AG08396 (cell line): Measurements from ENCODE around the gene TMEM158.

ENCODE experiments used
- DNase-seq: peaks from one replicate; pipeline ENCODE4 v3.0.0; 2012; ENCODE audit warnings: low spot score, mixed read lengths

The TMEM158 gene

GRCh38 chr3:45199837-45200648, 26.0 kb downstream of the TMEM158 start:
- DNase-seq = peak; percentile 72

- DNase-seq = no peak
Observed at GRCh38 chr3:45198264-45199260, 27.5 kb downstream of the TMEM158 start.

GRCh38 chr3:45194791-45195190, 31.3 kb downstream of the TMEM158 start:
- DNase-seq = no peak

GRCh38 chr3:45191924-45192417, 34.1 kb downstream of the TMEM158 start:
- DNase-seq = no peak

GRCh38 chr3:45191424-45191823, 34.7 kb downstream of the TMEM158 start:
- no peak for DNase-seq

- DNase-seq = no peak
Observed at GRCh38 chr3:45188719-45189659, 37.1 kb downstream of the TMEM158 start.

- no peak for DNase-seq
Observed at GRCh38 chr3:45187694-45188141, 38.4 kb downstream of the TMEM158 start.

GRCh38 chr3:45186871-45187270, 39.2 kb downstream of the TMEM158 start:
- DNase-seq = no peak

GRCh38 chr3:45185461-45185860, 40.6 kb downstream of the TMEM158 start:
- DNase-seq = no peak

- no peak for DNase-seq
Observed at GRCh38 chr3:45185052-45185451, 41.0 kb downstream of the TMEM158 start.

GRCh38 chr3:45183872-45184262, 42.2 kb downstream of the TMEM158 start:
- no peak for DNase-seq

GRCh38 chr3:45182915-45183871, 42.9 kb downstream of the TMEM158 start:
- peak; percentile 25 for DNase-seq

GRCh38 chr3:45181496-45181895, 44.6 kb downstream of the TMEM158 start:
- DNase-seq = no peak

GRCh38 chr3:45180899-45181298, 45.2 kb downstream of the TMEM158 start:
- DNase-seq = no peak

GRCh38 chr3:45180051-45180450, 46.0 kb downstream of the TMEM158 start:
- peak; percentile 64 for DNase-seq

- DNase-seq = no peak
Observed at GRCh38 chr3:45179163-45179562, 46.9 kb downstream of the TMEM158 start.

GRCh38 chr3:45178183-45179023, 47.7 kb downstream of the TMEM158 start:
- peak; percentile 34 for DNase-seq

GRCh38 chr3:45176912-45177311, 49.2 kb downstream of the TMEM158 start:
- DNase-seq = no peak
